Fibroblast of mammary gland (primary cell): ENCODE results near the gene SNCAIP.

Experiments
- DNase-seq: peaks from one replicate; pipeline ENCODE4 v3.0.0-alpha.2; 2010; ENCODE audit warnings: low read depth
- H3K4me3 ChIP-seq: 2 replicates; pipeline ENCODE4 v1.5.1; 2011; ENCODE audit warnings: low read depth, mild to moderate bottlenecking, low read length, moderate library complexity; ENCODE audit not compliant: control insufficient read depth
- CTCF ChIP-seq: conservative IDR thresholded peaks from 2 replicates; pipeline ENCODE4 v1.5.1; 2011; ENCODE audit warnings: low read depth, low read length, inconsistent platforms; ENCODE audit not compliant: control insufficient read depth, insufficient read depth

The SNCAIP gene

GRCh38 chr5:122434205-122434970, 122.4 kb downstream of the SNCAIP start:
- no peak for TF ChIP-seq CTCF

GRCh38 chr5:122435234-122435633, 123.2 kb downstream of the SNCAIP start:
- H3K4me3 ChIP-seq, result no peak overlapping the region
- DNase-seq, result no peak
- TF ChIP-seq CTCF, result no peak

More at GRCh38 chr5:122434205-122434970, 122.4 kb downstream of the SNCAIP start:
- H3K4me3 ChIP-seq, result no peak overlapping the region
- DNase-seq, result no peak

GRCh38 chr5:122435761-122436160, 123.7 kb downstream of the SNCAIP start:
- DNase-seq, result no peak
- TF ChIP-seq CTCF, result no peak
- H3K4me3 ChIP-seq, result no peak overlapping the region

GRCh38 chr5:122436615-122437014, 124.6 kb downstream of the SNCAIP start:
- DNase-seq, result no peak
- no peak for TF ChIP-seq CTCF
- no peak overlapping the region for H3K4me3 ChIP-seq

GRCh38 chr5:122439645-122440044, 127.6 kb downstream of the SNCAIP start:
- no peak overlapping the region for H3K4me3 ChIP-seq
- DNase-seq, result no peak
- no peak for TF ChIP-seq CTCF

- TF ChIP-seq CTCF, result no peak
- no peak overlapping the region for H3K4me3 ChIP-seq
- DNase-seq, result no peak
These were observed 130.9 kb downstream of the SNCAIP start for GRCh38 chr5:122442938-122443337.
